ENCODE measurements around the gene CPPED1.

- TF ChIP-seq, protein P1, sequence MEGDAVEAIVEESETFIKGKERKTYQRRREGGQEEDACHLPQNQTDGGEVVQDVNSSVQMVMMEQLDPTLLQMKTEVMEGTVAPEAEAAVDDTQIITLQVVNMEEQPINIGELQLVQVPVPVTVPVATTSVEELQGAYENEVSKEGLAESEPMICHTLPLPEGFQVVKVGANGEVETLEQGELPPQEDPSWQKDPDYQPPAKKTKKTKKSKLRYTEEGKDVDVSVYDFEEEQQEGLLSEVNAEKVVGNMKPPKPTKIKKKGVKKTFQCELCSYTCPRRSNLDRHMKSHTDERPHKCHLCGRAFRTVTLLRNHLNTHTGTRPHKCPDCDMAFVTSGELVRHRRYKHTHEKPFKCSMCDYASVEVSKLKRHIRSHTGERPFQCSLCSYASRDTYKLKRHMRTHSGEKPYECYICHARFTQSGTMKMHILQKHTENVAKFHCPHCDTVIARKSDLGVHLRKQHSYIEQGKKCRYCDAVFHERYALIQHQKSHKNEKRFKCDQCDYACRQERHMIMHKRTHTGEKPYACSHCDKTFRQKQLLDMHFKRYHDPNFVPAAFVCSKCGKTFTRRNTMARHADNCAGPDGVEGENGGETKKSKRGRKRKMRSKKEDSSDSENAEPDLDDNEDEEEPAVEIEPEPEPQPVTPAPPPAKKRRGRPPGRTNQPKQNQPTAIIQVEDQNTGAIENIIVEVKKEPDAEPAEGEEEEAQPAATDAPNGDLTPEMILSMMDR (IDR thresholded peaks at IDR 0.05; ENCODE audit: low read depth, low read length) = no peak
- TF ChIP-seq POLR2A (IDR thresholded peaks at IDR 0.05; ENCODE audit: extremely low read depth, insufficient read length) = no peak
These were observed 126.2 kb downstream of the CPPED1 start for GRCh38 chr16:12677502-12677901.
